Astrocyte (in vitro differentiated cells and primary cell): ENCODE results near the gene STX4. TPM values are rescaled to one million over a fixed set of nuclear protein-coding genes. Genes with fewer than 3 reads are reported as not detected.
A peak's percentile ranks its signal among the peaks of the same experiment; 100 is the strongest.

Experiments
- DNase-seq: peaks from one replicate; pipeline ENCODE4 v3.0.0-alpha.2; 2010; ENCODE audit warnings: low read depth
- FAIRE-seq: peaks from 2 replicates; lab custom pipeline; 2011; peaks lifted over from hg19 to GRCh38; lab: Jason Lieb, UNC
- H2AFZ ChIP-seq: 2 replicates; pipeline ENCODE4 v1.6.0; 2012; ENCODE audit warnings: low read depth, low read length, inconsistent platforms
- H3K27ac ChIP-seq: 2 replicates; pipeline ENCODE4 v1.5.1; 2011; ENCODE audit warnings: low read depth, low read length, inconsistent platforms
- H3K27me3 ChIP-seq: 2 replicates; pipeline ENCODE4 v1.6.0; 2011; ENCODE audit warnings: low read length, inconsistent platforms; ENCODE audit not compliant: insufficient read depth
- H3K36me3 ChIP-seq: 2 replicates; pipeline ENCODE4 v1.5.1; 2011; ENCODE audit warnings: low read length, inconsistent platforms; ENCODE audit not compliant: insufficient read depth
- H3K4me1 ChIP-seq: 2 replicates; pipeline ENCODE4 v1.5.1; 2011; ENCODE audit warnings: low read length, inconsistent platforms; ENCODE audit not compliant: insufficient read depth
- H3K4me2 ChIP-seq: 2 replicates; pipeline ENCODE4 v1.6.0; 2012; ENCODE audit warnings: low read length, inconsistent platforms
- H3K4me3 ChIP-seq: 2 replicates; pipeline ENCODE4 v1.5.1; 2011; ENCODE audit warnings: low read depth, mild to moderate bottlenecking, low read length, inconsistent platforms; ENCODE audit not compliant: insufficient read depth
- H3K79me2 ChIP-seq: 2 replicates; pipeline ENCODE4 v1.6.0; 2012; ENCODE audit warnings: mild to moderate bottlenecking, low read length, inconsistent platforms; ENCODE audit not compliant: insufficient read depth
- H3K9ac ChIP-seq: 2 replicates; pipeline ENCODE4 v1.6.0; 2012; ENCODE audit warnings: mild to moderate bottlenecking, low read length, inconsistent platforms
- H3K9me3 ChIP-seq: 2 replicates; pipeline ENCODE4 v1.5.1; 2012; ENCODE audit warnings: low read depth, mild to moderate bottlenecking, low read length, inconsistent platforms; ENCODE audit not compliant: insufficient read depth
- H4K20me1 ChIP-seq: 2 replicates; pipeline ENCODE4 v1.6.0; 2012; ENCODE audit warnings: low read length, inconsistent platforms; ENCODE audit not compliant: insufficient read depth
- H3K27ac Mint-ChIP-seq: one replicate; pipeline ENCODE4 v1.8.0; 2021; ENCODE audit warnings: mild to moderate bottlenecking, mixed read lengths; ENCODE audit not compliant: unreplicated experiment
- H3K27me3 Mint-ChIP-seq: one replicate; pipeline ENCODE4 v1.8.0; 2021; ENCODE audit warnings: low read depth, mixed read lengths; ENCODE audit not compliant: unreplicated experiment
- H3K36me3 Mint-ChIP-seq: one replicate; pipeline ENCODE4 v1.8.0; 2021; ENCODE audit warnings: low read depth, mixed read lengths; ENCODE audit not compliant: unreplicated experiment
- H3K4me1 Mint-ChIP-seq: one replicate; pipeline ENCODE4 v1.8.0; 2021; ENCODE audit warnings: low read depth, mixed read lengths; ENCODE audit not compliant: unreplicated experiment
- H3K4me3 Mint-ChIP-seq: one replicate; pipeline ENCODE4 v1.8.0; 2021; ENCODE audit warnings: mild to moderate bottlenecking, moderate library complexity, mixed read lengths; ENCODE audit not compliant: unreplicated experiment
- H3K9me3 Mint-ChIP-seq: one replicate; pipeline ENCODE4 v1.8.0; 2021; ENCODE audit warnings: mild to moderate bottlenecking, mixed read lengths; ENCODE audit not compliant: unreplicated experiment
- CTCF ChIP-seq: IDR thresholded peaks from 2 replicates; pipeline ENCODE4 v1.5.1; 2011; ENCODE audit warnings: low read depth, mild to moderate bottlenecking, inconsistent platforms, low read length, moderate library complexity; ENCODE audit not compliant: insufficient read depth
- EZH2 ChIP-seq: IDR thresholded peaks from 2 replicates; pipeline ENCODE4 v1.6.1; 2012; ENCODE audit warnings: mild to moderate bottlenecking, low read length, inconsistent platforms; ENCODE audit not compliant: insufficient read depth
- total RNA-seq: library from RNA; stranded (reverse); gene quantifications from 2 replicates; pipeline ENCODE4 v1.2.1, GENCODE V29; 2021

Gene STX4
- total RNA-seq, 1 donor from 2014 or later = 56.0 TPM

DNA sequence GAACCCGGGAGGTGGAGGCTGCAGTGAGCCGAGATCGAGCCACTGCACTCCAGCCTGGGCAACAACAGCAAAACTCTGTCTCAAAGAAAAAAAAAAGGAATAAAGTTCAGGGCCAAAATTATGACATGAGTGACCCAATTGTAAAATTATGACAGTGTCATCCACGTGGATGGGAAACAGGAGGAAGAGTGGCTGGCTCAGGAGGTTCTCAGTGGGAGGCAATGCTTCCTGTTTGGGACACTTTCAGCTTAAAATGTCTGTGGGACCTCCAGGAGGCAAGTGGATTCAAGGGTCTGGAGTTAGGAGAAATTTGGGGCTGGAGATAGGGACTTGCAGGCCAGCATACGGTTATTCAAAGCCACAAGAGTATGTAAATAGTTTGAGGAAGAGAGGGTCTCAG is 8.0 kb upstream of the STX4 start:
- H3K27me3 Mint-ChIP-seq = no peaks in the 10 kb centered on the region
- TF ChIP-seq CTCF = no peak
- no peak for TF ChIP-seq EZH2
- peak overlapping the region; percentile 13 for H2AFZ ChIP-seq
- peaks cover 5% of the 10 kb centered on the region for H3K4me1 Mint-ChIP-seq
- no peak overlapping the region for H3K9ac ChIP-seq
- no peaks in the 10 kb centered on the region for H3K9me3 Mint-ChIP-seq
- DNase-seq (no peak), FAIRE-seq (no peak)
- no peak overlapping the region for H3K4me3 Mint-ChIP-seq
- no peak overlapping the region for H3K27ac ChIP-seq
- H3K27ac Mint-ChIP-seq = peak overlapping the region; percentile 28
- no peaks in the 10 kb centered on the region for H3K4me1 ChIP-seq
- H3K4me2 ChIP-seq = no peak overlapping the region
- no peaks in the 10 kb centered on the region for H4K20me1 ChIP-seq
- H3K27me3 ChIP-seq = no peaks in the 10 kb centered on the region
- H3K36me3 ChIP-seq = no peaks in the 10 kb centered on the region
- H3K36me3 Mint-ChIP-seq = no peaks in the 10 kb centered on the region
- H3K79me2 ChIP-seq = no peaks in the 10 kb centered on the region
- no peak overlapping the region for H3K4me3 ChIP-seq
- H3K9me3 ChIP-seq = no peaks in the 10 kb centered on the region

GRCh38 chr16:31029272-31029671 is 4.1 kb upstream of the STX4 start:
- Mint-ChIP-seq H3K36me3 (no peaks in the 10 kb centered on the region), H3K4me3 (no peak overlapping the region), H3K4me1 (peaks cover 19% of the 10 kb centered on the region), H3K27me3 (no peaks in the 10 kb centered on the region), H3K27ac (no peak overlapping the region), H3K9me3 (no peaks in the 10 kb centered on the region)
- H2AFZ ChIP-seq = no peak overlapping the region
- no peak overlapping the region for H3K4me3 ChIP-seq
- DNase-seq (no peak), FAIRE-seq (no peak)
- peaks cover 7% of the 10 kb centered on the region for H3K79me2 ChIP-seq
- H4K20me1 ChIP-seq = peaks cover 1% of the 10 kb centered on the region
- H3K4me1 ChIP-seq = peaks cover 8% of the 10 kb centered on the region
- no peaks in the 10 kb centered on the region for H3K36me3 ChIP-seq
- H3K9me3 ChIP-seq = no peaks in the 10 kb centered on the region
- H3K27me3 ChIP-seq = no peaks in the 10 kb centered on the region
- no peak overlapping the region for H3K9ac ChIP-seq
- TF ChIP-seq CTCF = no peak
- TF ChIP-seq EZH2 = no peak
- no peak overlapping the region for H3K27ac ChIP-seq
- H3K4me2 ChIP-seq = no peak overlapping the region

DNA sequence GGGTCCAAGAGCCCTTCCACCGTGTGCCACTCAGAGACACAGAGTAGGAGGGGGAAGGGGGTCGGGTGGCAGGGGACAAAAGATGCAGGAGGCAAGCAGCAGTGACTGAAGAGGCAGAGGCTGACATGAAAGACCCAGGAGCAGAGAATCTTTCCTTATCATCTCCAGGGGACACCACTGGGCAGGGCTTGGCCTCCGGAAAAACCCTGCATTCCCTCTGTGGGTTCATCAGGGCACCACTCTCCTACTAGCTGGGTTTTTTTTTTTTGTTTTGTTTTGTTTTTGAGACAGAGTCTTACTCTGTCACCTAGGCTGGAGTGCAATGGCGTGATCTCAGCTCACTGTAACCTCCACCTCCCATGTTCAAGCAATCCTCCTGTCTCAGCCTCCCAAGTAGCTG is 2.1 kb upstream of the STX4 start:
- no peak overlapping the region for H3K9ac ChIP-seq
- H3K36me3 ChIP-seq = peaks cover 1% of the 10 kb centered on the region
- no peaks in the 10 kb centered on the region for H3K27me3 ChIP-seq
- H3K4me3 ChIP-seq = no peak overlapping the region
- H3K4me2 ChIP-seq = no peak overlapping the region
- no peaks in the 10 kb centered on the region for H3K9me3 ChIP-seq
- H4K20me1 ChIP-seq = peaks cover 15% of the 10 kb centered on the region
- no peak overlapping the region for H2AFZ ChIP-seq
- peaks cover 18% of the 10 kb centered on the region for H3K4me1 Mint-ChIP-seq
- H3K36me3 Mint-ChIP-seq = peaks cover 2% of the 10 kb centered on the region
- TF ChIP-seq CTCF = no peak
- H3K4me1 ChIP-seq = peaks cover 12% of the 10 kb centered on the region
- H3K4me3 Mint-ChIP-seq = peak overlapping the region; percentile 94
- FAIRE-seq (no peak), DNase-seq (no peak)
- H3K9me3 Mint-ChIP-seq = no peaks in the 10 kb centered on the region
- peaks cover 20% of the 10 kb centered on the region for H3K79me2 ChIP-seq
- H3K27ac Mint-ChIP-seq = no peak overlapping the region
- no peak overlapping the region for H3K27ac ChIP-seq
- no peaks in the 10 kb centered on the region for H3K27me3 Mint-ChIP-seq
